ENCODE results near the gene AP1S1.
"Not testable (repeated sequence)": the region's sequence is repeated elsewhere in the genome, so short reads cannot be mapped to it uniquely, and the experiment has no call there.

Gene AP1S1

GRCh38 chr7:101153969-101154692 is at the start of gene AP1S1:
TSS of gene AP1S1 (plus strand) at chr7:101154476. CDS start at chr7:101154515, 39 bp downstream.
- DNase-seq (ENCODE audit: low read depth in 2 of 2), result peak; percentile 82 to 85

- DNase-seq (ENCODE audit: low read depth in 2 of 2), result no peak
These were observed 49.5 kb upstream of the AP1S1 start for GRCh38 chr7:101104799-101105198.

GRCh38 chr7:101105248-101105647 is 49.0 kb upstream of the AP1S1 start:
- DNase-seq (ENCODE audit: low read depth in 2 of 2), result not testable (repeated sequence)

GRCh38 chr7:101106386-101106785 is 47.9 kb upstream of the AP1S1 start:
- DNase-seq (ENCODE audit: low read depth in 2 of 2), result no peak

GRCh38 chr7:101108330-101108857 is 45.9 kb upstream of the AP1S1 start:
- DNase-seq (ENCODE audit: low read depth in 2 of 2), result no peak

- no peak for DNase-seq (ENCODE audit: low read depth in 2 of 2)
These were observed 45.3 kb upstream of the AP1S1 start for GRCh38 chr7:101108961-101109360.

- no peak for DNase-seq (ENCODE audit: low read depth in 2 of 2)
These were observed 44.9 kb upstream of the AP1S1 start for GRCh38 chr7:101109368-101109767.

- no peak for DNase-seq (ENCODE audit: low read depth in 2 of 2)
These were observed 43.0 kb upstream of the AP1S1 start for GRCh38 chr7:101111261-101111660.

- no peak for DNase-seq (ENCODE audit: low read depth in 2 of 2)
These were observed 42.0 kb upstream of the AP1S1 start for GRCh38 chr7:101112233-101112632.

GRCh38 chr7:101113140-101113539 is 41.1 kb upstream of the AP1S1 start:
- not testable (repeated sequence) for DNase-seq (ENCODE audit: low read depth in 2 of 2)

GRCh38 chr7:101113836-101114235 is 40.4 kb upstream of the AP1S1 start:
- DNase-seq (ENCODE audit: low read depth in 2 of 2), result no peak

- DNase-seq (ENCODE audit: low read depth in 2 of 2), result no peak
These were observed 39.8 kb upstream of the AP1S1 start for GRCh38 chr7:101114492-101114891.

- no peak for DNase-seq (ENCODE audit: low read depth in 2 of 2)
These were observed 39.1 kb upstream of the AP1S1 start for GRCh38 chr7:101115215-101115614.

GRCh38 chr7:101116898-101117297 is 37.4 kb upstream of the AP1S1 start:
- no peak for DNase-seq (ENCODE audit: low read depth in 2 of 2)

- no peak for DNase-seq (ENCODE audit: low read depth in 2 of 2)
These were observed 35.4 kb upstream of the AP1S1 start for GRCh38 chr7:101118856-101119255.

GRCh38 chr7:101119876-101120275 is 34.4 kb upstream of the AP1S1 start:
- DNase-seq (ENCODE audit: low read depth in 2 of 2), result no peak

- no peak for DNase-seq (ENCODE audit: low read depth in 2 of 2)
These were observed 34.0 kb upstream of the AP1S1 start for GRCh38 chr7:101120315-101120714.

GRCh38 chr7:101121631-101121990 is 32.7 kb upstream of the AP1S1 start:
- not testable (repeated sequence) for DNase-seq (ENCODE audit: low read depth in 2 of 2)

- no peak for DNase-seq (ENCODE audit: low read depth in 2 of 2)
These were observed 32.0 kb upstream of the AP1S1 start for GRCh38 chr7:101121991-101122932.

- DNase-seq (ENCODE audit: low read depth in 2 of 2), result no peak
These were observed 31.2 kb upstream of the AP1S1 start for GRCh38 chr7:101122933-101123702.

- DNase-seq (ENCODE audit: low read depth in 2 of 2), result no peak
These were observed 30.6 kb upstream of the AP1S1 start for GRCh38 chr7:101123703-101124068.
